ENCODE data around the gene ZFP90. TPM values are rescaled to one million over a fixed set of nuclear protein-coding genes. Genes with fewer than 3 reads are reported as not detected.

The ZFP90 gene
- total RNA-seq, 1 experiment from 2014 or later, result 21.8 TPM

DNA sequence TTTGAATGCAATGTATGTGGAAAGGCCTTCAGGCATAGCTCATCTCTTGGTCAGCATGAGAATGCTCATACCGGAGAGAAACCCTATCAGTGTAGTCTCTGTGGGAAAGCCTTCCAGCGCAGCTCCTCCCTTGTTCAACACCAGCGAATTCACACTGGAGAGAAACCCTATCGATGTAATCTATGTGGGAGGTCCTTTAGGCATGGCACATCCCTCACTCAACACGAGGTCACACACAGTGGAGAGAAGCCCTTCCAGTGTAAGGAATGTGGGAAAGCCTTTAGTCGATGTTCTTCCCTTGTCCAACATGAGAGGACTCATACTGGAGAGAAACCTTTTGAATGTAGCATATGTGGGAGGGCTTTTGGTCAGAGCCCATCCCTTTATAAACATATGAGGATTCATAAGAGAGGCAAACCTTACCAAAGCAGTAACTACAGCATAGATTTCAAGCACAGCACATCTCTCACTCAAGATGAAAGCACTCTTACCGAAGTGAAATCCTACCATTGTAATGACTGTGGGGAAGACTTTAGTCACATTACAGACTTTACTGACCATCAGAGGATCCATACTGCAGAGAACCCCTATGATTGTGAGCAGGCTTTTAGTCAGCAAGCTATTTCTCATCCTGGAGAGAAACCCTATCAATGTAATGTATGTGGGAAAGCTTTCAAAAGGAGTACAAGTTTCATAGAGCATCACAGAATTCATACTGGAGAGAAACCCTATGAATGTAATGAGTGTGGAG is 24.7 kb downstream of the ZFP90 start:
- Histone ChIP-seq H3K9me2 (ENCODE audit: insufficient read depth) (no peaks in the 10 kb centered on the region), H3K27me3 (ENCODE audit: insufficient read depth, low read length) (no peaks in the 10 kb centered on the region), H3K9ac (ENCODE audit: low read length) (no peak overlapping the region), H3K9me3 (ENCODE audit: control insufficient read depth in 1 of 2, insufficient read depth in 1 of 2, low read depth in 1 of 2, low read length in 2 of 2) (peaks cover 49 to 71% of the 10 kb centered on the region in 2 experiments; a peak in 3 of 4 replicates), H3K4me1 (ENCODE audit: control insufficient read depth in 1 of 2, insufficient read depth in 2 of 2, low read length in 2 of 2) (no peaks in the 10 kb centered on the region), H2AFZ (ENCODE audit: low read depth, low read length, poor library complexity, severe bottlenecking) (no peak overlapping the region), H3K4me2 (ENCODE audit: low read length) (no peak overlapping the region), H3K36me3 (ENCODE audit: control insufficient read depth in 1 of 2, insufficient read depth in 2 of 2, low read length in 2 of 2) (peaks cover 17 to 25% of the 10 kb centered on the region in 2 experiments), H3K27ac (ENCODE audit: low read depth, low read length) (no peak overlapping the region), H3K4me3 (replicated peaks in 1 of 2; ENCODE audit: low read depth in 1 of 2, low read length in 2 of 2) (no peak overlapping the region), H3K79me2 (ENCODE audit: insufficient read depth, low read length) (no peaks in the 10 kb centered on the region), H4K20me1 (ENCODE audit: insufficient read depth) (no peaks in the 10 kb centered on the region)
- POLR2A ChIA-PET, result no interaction called here
- no TSS peak for BruUV-seq (replicated peaks)
- CTCF ChIA-PET, result no interaction called here
- ATAC-seq, result no peak
- RAD21 ChIA-PET (ENCODE audit: low non-redundant PET in 1 of 2, low total read pairs in 2 of 2, uncharacterized antibody in 2 of 2, unreplicated experiment in 2 of 2), result no interaction called here
- intact Hi-C loops (cut with micrococcal nuclease), result no loop called here
- no peak for DNase-seq (ENCODE audit: low read depth, low spot score)
- TF ChIP-seq, protein P1, sequence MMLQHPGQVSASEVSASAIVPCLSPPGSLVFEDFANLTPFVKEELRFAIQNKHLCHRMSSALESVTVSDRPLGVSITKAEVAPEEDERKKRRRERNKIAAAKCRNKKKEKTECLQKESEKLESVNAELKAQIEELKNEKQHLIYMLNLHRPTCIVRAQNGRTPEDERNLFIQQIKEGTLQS (IDR thresholded peaks at IDR 0.05), result no peak
- TF ChIP-seq ZBTB33 (IDR thresholded peaks at IDR 0.05; ENCODE audit: extremely low read depth, insufficient replicate concordance, low read length) (no peak), SP1 (IDR thresholded peaks at IDR 0.05; ENCODE audit: low read depth) (no peak), CEBPB (IDR thresholded peaks at IDR 0.05; ENCODE audit: low read depth) (no peak), SIN3A (IDR thresholded peaks at IDR 0.05; ENCODE audit: low read depth) (no peak), RAD21 (IDR thresholded peaks at IDR 0.05; ENCODE audit: low read depth) (no peak), POLR2A (IDR thresholded peaks at IDR 0.05; ENCODE audit: borderline replicate concordance, extremely low read depth, insufficient read depth, insufficient read length) (no peak), EZH2phosphoT487 (IDR thresholded peaks at IDR 0.05; ENCODE audit: borderline replicate concordance) (no peak), FOSL1 (IDR thresholded peaks at IDR 0.05; ENCODE audit: low read depth) (no peak), POLR2AphosphoS5 (IDR thresholded peaks at IDR 0.05; ENCODE audit: low read depth, low read length) (no peak)
- TF ChIP-seq, protein P2, sequence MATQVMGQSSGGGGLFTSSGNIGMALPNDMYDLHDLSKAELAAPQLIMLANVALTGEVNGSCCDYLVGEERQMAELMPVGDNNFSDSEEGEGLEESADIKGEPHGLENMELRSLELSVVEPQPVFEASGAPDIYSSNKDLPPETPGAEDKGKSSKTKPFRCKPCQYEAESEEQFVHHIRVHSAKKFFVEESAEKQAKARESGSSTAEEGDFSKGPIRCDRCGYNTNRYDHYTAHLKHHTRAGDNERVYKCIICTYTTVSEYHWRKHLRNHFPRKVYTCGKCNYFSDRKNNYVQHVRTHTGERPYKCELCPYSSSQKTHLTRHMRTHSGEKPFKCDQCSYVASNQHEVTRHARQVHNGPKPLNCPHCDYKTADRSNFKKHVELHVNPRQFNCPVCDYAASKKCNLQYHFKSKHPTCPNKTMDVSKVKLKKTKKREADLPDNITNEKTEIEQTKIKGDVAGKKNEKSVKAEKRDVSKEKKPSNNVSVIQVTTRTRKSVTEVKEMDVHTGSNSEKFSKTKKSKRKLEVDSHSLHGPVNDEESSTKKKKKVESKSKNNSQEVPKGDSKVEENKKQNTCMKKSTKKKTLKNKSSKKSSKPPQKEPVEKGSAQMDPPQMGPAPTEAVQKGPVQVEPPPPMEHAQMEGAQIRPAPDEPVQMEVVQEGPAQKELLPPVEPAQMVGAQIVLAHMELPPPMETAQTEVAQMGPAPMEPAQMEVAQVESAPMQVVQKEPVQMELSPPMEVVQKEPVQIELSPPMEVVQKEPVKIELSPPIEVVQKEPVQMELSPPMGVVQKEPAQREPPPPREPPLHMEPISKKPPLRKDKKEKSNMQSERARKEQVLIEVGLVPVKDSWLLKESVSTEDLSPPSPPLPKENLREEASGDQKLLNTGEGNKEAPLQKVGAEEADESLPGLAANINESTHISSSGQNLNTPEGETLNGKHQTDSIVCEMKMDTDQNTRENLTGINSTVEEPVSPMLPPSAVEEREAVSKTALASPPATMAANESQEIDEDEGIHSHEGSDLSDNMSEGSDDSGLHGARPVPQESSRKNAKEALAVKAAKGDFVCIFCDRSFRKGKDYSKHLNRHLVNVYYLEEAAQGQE (IDR thresholded peaks at IDR 0.05; ENCODE audit: low read depth), result no peak
